K562 (cell line): Measurements from ENCODE around the gene UBE3D. TPM values are rescaled to one million over a fixed set of nuclear protein-coding genes. Genes with fewer than 3 reads are reported as not detected.

Experiments
- ASH1L ChIP-seq: fragments of 450-650 bp; IDR thresholded peaks from 2 replicates; pipeline ENCODE4 v1.6.1; 2018; ENCODE audit warnings: borderline replicate concordance, mild to moderate bottlenecking, low read depth; ENCODE audit not compliant: partially characterized antibody
- CHD4 ChIP-seq: fragments of 200-600 bp; sonication (generic); IDR thresholded peaks from 3 replicates; pipeline ENCODE4 v1.6.1; 2012; ENCODE audit warnings: low read depth, mild to moderate bottlenecking, mixed read lengths, low read length, inconsistent platforms; ENCODE audit not compliant: insufficient read depth, insufficient replicate concordance, poor library complexity, severe bottlenecking
- HNRNPUL1 ChIP-seq: fragments of 200-400 bp; formaldehyde crosslinking; IDR thresholded peaks from 2 replicates; pipeline ENCODE4 v1.6.1; 2017; ENCODE audit warnings: low read length
- MAFF ChIP-seq: IDR thresholded peaks from 2 replicates; pipeline ENCODE4 v1.6.1; 2012; ENCODE audit warnings: low read length, improper control_type of control experiment
- NCOR1 ChIP-seq: fragments of 450-650 bp; IDR thresholded peaks from 2 replicates; pipeline ENCODE4 v1.6.1; 2016; ENCODE audit warnings: mild to moderate bottlenecking, moderate library complexity
- PRPF4 ChIP-seq: fragments of 200-400 bp; formaldehyde crosslinking; IDR thresholded peaks from one replicate; pipeline ENCODE4 v1.6.1; 2017; ENCODE audit warnings: low read length, low read depth, mild to moderate bottlenecking; ENCODE audit not compliant: insufficient read depth, poor library complexity, severe bottlenecking
- PTBP1 ChIP-seq: fragments of 200-400 bp; formaldehyde crosslinking; IDR thresholded peaks from 2 replicates; pipeline ENCODE4 v1.6.1; 2017; ENCODE audit warnings: low read depth, low read length
- PURB ChIP-seq: sonication (generic); formaldehyde crosslinking; IDR thresholded peaks from 2 replicates; pipeline ENCODE4 v1.9.0; 2021; ENCODE audit warnings: low read depth, mild to moderate bottlenecking, missing genetic modification reagents
- RBM14 ChIP-seq: fragments of 200-400 bp; formaldehyde crosslinking; IDR thresholded peaks from 2 replicates; pipeline ENCODE4 v1.6.1; 2018; ENCODE audit warnings: low read depth, mild to moderate bottlenecking, low read length, moderate library complexity, borderline replicate concordance; ENCODE audit not compliant: insufficient read depth
- RBM34 ChIP-seq: fragments of 200-400 bp; formaldehyde crosslinking; IDR thresholded peaks from 2 replicates; pipeline ENCODE4 v1.6.1; 2018; ENCODE audit warnings: low read length, borderline replicate concordance; ENCODE audit not compliant: insufficient read depth
- SNRNP70 ChIP-seq: fragments of 200-400 bp; formaldehyde crosslinking; optimal IDR thresholded peaks from 2 replicates; pipeline ENCODE3; 2017; ENCODE audit warnings: low read depth, low read length
- TAF7 ChIP-seq: fragments of 450-650 bp; IDR thresholded peaks from 2 replicates; pipeline ENCODE4 v1.6.1; 2016; ENCODE audit warnings: missing genetic modification characterization, missing compliant biosample characterization
- TBP ChIP-seq: optimal IDR thresholded peaks from 2 replicates; pipeline ENCODE3; 2011; ENCODE audit warnings: low read depth, low read length, improper control_type of control experiment
- TCF3 ChIP-seq: sonication (generic); formaldehyde crosslinking; IDR thresholded peaks from 2 replicates; pipeline ENCODE4 v1.4.0; 2020; ENCODE audit warnings: mild to moderate bottlenecking, missing genetic modification reagents
- TGIF2 ChIP-seq: sonication (generic); formaldehyde crosslinking; IDR thresholded peaks from 2 replicates; pipeline ENCODE4 v1.8.1; 2022; ENCODE audit warnings: mild to moderate bottlenecking, missing genetic modification reagents, moderate library complexity
- TRIM28 ChIP-seq: fragments of 450-650 bp; IDR thresholded peaks from 2 replicates; pipeline ENCODE4 v1.6.1; 2017
- ZNF12 ChIP-seq: sonication (generic); formaldehyde crosslinking; IDR thresholded peaks from 2 replicates; pipeline ENCODE4 v1.4.0; 2020; ENCODE audit warnings: mild to moderate bottlenecking, missing genetic modification reagents
- ZNF232 ChIP-seq: sonication (generic); formaldehyde crosslinking; IDR thresholded peaks from 2 replicates; pipeline ENCODE4 v1.8.0; 2022; ENCODE audit warnings: mild to moderate bottlenecking, missing genetic modification reagents
- ZNF384 ChIP-seq: IDR thresholded peaks from 2 replicates; pipeline ENCODE4 v1.6.1; 2012; ENCODE audit warnings: low read depth, low read length, improper control_type of control experiment
- ZNF507 ChIP-seq: conservative IDR thresholded peaks from 2 replicates; pipeline ENCODE4 v1.6.1; 2017; ENCODE audit warnings: missing genetic modification characterization, missing compliant biosample characterization
- ZNF76 ChIP-seq: fragments of 250-450 bp; sonication (Bioruptor Pico); IDR thresholded peaks from 2 replicates; pipeline ENCODE4 v1.4.0; 2020; ENCODE audit warnings: mild to moderate bottlenecking, moderate library complexity, borderline replicate concordance
- ZNF77 ChIP-seq: fragments of 250-450 bp; sonication (Bioruptor Pico); IDR thresholded peaks from 2 replicates; pipeline ENCODE4 v1.5.0; 2020
- polyA plus RNA-seq, 8 experiments: library from polyadenylated mRNA; depleted of rRNA in 4 of 8; stranded (reverse) in 5 of 8; unstranded in 3 of 8; fragments of >200 nt; fragmentation: Nextera tagmentation in 2 of 8; fragmentation: Illumina TruSeq in 1 of 8; extraction: Ambion mirVana in 2 of 8; extraction: Trizol in 1 of 8; gene quantifications; 2 replicates each; pipeline versions ENCODE4 v1.2.1 to v1.2.3, GENCODE V29; 2011 to 2014; ENCODE audit warnings: inconsistent platforms in 1 of 8, missing spikeins in 1 of 8
- total RNA-seq, 7 experiments: library from RNA; depleted of rRNA in 6 of 7; stranded (reverse); fragments of >200 nt in 6 of 7; fragmentation: Illumina TruSeq in 2 of 7; extraction: Trizol in 2 of 7; gene quantifications; 2 replicates each; pipeline versions ENCODE4 v1.2.1 to v1.2.3, GENCODE V29; 2011 to 2021; ENCODE audit warnings: low replicate concordance in 1 of 7
- TF ChIP-seq, protein P1 (sequence below), 2 experiments: IDR thresholded peaks; 2 replicates each; pipeline ENCODE4 v1.6.1; 2011; ENCODE audit warnings: borderline replicate concordance in 1 of 2, control low read depth in 1 of 2, low read depth in 1 of 2, low read length in 1 of 2, mild to moderate bottlenecking in 1 of 2, mixed read lengths in 1 of 2, moderate library complexity in 1 of 2; ENCODE audit not compliant: insufficient read depth in 1 of 2, insufficient read length in 1 of 2, poor library complexity in 1 of 2, severe bottlenecking in 1 of 2; ENCODE audit errors: extremely low read depth in 1 of 2
- TF ChIP-seq, protein P2 (sequence below): sonication (generic); formaldehyde crosslinking; IDR thresholded peaks from 2 replicates; pipeline ENCODE4 v1.4.0; 2020; ENCODE audit warnings: mild to moderate bottlenecking, missing genetic modification reagents
- TF ChIP-seq, protein P3 (sequence below): fragments of 250-450 bp; sonication (Bioruptor Pico); IDR thresholded peaks from 2 replicates; pipeline ENCODE4 v1.5.0; 2021

The UBE3D gene
- total and polyA plus RNA-seq, 9 of the 15 experiments (the other 6 are each of a cell fraction or from before 2014, with no cell fraction given): 9.4 to 17.6 (median 11.9) TPM

DNA sequence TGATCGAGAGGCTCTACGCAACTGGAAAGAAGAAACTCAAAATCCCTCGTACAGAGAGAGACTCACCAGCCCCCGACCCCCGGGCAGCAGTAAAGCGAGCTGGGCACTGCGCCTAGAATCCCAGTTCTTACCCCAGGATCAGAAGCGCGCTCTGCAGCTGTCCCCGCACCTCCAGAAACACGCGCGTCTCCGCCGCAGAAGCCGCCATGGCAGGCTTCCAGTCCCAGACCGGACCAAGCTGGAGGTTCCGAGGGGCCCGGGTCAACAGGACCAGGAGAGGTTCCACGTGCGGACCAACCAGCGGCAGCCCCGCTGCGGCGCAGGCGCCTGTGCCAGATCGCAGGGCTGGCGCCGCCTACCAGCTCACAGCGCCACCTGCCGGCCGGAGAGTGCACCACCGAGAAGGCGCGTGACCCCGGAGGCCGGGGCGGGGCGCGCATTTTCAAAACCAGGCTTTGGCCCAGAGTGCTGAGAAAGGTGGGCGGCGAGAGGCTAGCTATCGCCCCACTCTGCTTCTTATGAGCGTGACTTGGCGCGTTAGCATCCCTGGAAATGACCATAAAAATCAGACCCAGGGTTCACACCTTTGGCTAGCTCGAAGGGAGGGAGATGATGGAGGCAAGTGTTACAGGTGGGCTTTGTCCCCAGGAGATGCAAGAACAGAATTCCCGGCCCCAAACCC, at the start of gene UBE3D (continued):
- TF ChIP-seq TGIF2 (CRISPR knock-in tag): peak; percentile 54; the same call in 1 of the 2 replicates
- TF ChIP-seq, protein P1, sequence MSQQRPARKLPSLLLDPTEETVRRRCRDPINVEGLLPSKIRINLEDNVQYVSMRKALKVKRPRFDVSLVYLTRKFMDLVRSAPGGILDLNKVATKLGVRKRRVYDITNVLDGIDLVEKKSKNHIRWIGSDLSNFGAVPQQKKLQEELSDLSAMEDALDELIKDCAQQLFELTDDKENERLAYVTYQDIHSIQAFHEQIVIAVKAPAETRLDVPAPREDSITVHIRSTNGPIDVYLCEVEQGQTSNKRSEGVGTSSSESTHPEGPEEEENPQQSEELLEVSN (IDR thresholded peaks at IDR 0.05; ENCODE audit: borderline replicate concordance in 1 of 2, extremely low read depth in 1 of 2, insufficient read depth in 1 of 2, insufficient read length in 1 of 2, low read depth in 1 of 2, low read length in 1 of 2, poor library complexity in 1 of 2, severe bottlenecking in 1 of 2): peak; percentile 75 to 78
- TF ChIP-seq PRPF4: no peak
- no peak for TF ChIP-seq PURB (CRISPR knock-in tag)
- no peak for TF ChIP-seq ZNF507 (tag)
- no peak for TF ChIP-seq PTBP1
- peak; percentile 57 for TF ChIP-seq TBP
- TF ChIP-seq HNRNPUL1: no peak
- TF ChIP-seq, protein P2, sequence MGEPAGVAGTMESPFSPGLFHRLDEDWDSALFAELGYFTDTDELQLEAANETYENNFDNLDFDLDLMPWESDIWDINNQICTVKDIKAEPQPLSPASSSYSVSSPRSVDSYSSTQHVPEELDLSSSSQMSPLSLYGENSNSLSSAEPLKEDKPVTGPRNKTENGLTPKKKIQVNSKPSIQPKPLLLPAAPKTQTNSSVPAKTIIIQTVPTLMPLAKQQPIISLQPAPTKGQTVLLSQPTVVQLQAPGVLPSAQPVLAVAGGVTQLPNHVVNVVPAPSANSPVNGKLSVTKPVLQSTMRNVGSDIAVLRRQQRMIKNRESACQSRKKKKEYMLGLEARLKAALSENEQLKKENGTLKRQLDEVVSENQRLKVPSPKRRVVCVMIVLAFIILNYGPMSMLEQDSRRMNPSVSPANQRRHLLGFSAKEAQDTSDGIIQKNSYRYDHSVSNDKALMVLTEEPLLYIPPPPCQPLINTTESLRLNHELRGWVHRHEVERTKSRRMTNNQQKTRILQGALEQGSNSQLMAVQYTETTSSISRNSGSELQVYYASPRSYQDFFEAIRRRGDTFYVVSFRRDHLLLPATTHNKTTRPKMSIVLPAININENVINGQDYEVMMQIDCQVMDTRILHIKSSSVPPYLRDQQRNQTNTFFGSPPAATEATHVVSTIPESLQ (CRISPR knock-in tag): 0 out of 2 replicates have a peak, but pooled peaks have one; percentile 68
- TF ChIP-seq TAF7 (tag): peak; percentile 16; the same call in 1 of the 2 replicates
- no peak for TF ChIP-seq ASH1L
- TF ChIP-seq ZNF12 (CRISPR knock-in tag): no peak; the same call in 1 of the 2 replicates
- TF ChIP-seq, protein P3, sequence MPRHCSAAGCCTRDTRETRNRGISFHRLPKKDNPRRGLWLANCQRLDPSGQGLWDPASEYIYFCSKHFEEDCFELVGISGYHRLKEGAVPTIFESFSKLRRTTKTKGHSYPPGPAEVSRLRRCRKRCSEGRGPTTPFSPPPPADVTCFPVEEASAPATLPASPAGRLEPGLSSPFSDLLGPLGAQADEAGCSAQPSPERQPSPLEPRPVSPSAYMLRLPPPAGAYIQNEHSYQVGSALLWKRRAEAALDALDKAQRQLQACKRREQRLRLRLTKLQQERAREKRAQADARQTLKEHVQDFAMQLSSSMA (CRISPR knock-in tag): no peak
- TF ChIP-seq ZNF77: no peak
- no peak for TF ChIP-seq CHD4
- no peak for TF ChIP-seq RBM34
- no peak for TF ChIP-seq NCOR1
- TF ChIP-seq ZNF384: 0 out of 2 replicates have a peak, but pooled peaks have one; percentile 6
- TF ChIP-seq TCF3 (CRISPR knock-in tag): peak; percentile 49; the same call in 1 of the 2 replicates
- no peak for TF ChIP-seq ZNF232 (CRISPR knock-in tag)
- no peak for TF ChIP-seq TRIM28
- no peak for TF ChIP-seq MAFF
- TF ChIP-seq RBM14: no peak
- no peak for TF ChIP-seq SNRNP70
- TF ChIP-seq ZNF76 (CRISPR knock-in tag): no peak
